Left ventricle myocardium inferior (tissue), 1 donor: Measurements from ENCODE around the gene CEBPA. TPM values are rescaled to one million over a fixed set of nuclear protein-coding genes. Genes with fewer than 3 reads are reported as not detected.
"Not testable (repeated sequence)": the region's sequence is repeated elsewhere in the genome, so short reads cannot be mapped to it uniquely, and the experiment has no call there.

ENCODE experiments used
- DNase-seq: peaks from one replicate; pipeline ENCODE4 v3.0.0-alpha.2; 2020
- H3K27ac ChIP-seq: fragments of 200-600 bp; replicated peaks from 2 replicates; pipeline ENCODE4 v1.8.0; 2021
- H3K27me3 ChIP-seq: fragments of 200-600 bp; 2 replicates; pipeline ENCODE4 v1.8.0; 2021; ENCODE audit warnings: low read depth
- H3K36me3 ChIP-seq: fragments of 200-600 bp; 2 replicates; pipeline ENCODE4 v1.8.0; 2021
- H3K4me1 ChIP-seq: fragments of 200-600 bp; 2 replicates; pipeline ENCODE4 v1.8.0; 2021
- H3K4me3 ChIP-seq: fragments of 200-600 bp; 2 replicates; pipeline ENCODE4 v1.8.0; 2021; ENCODE audit warnings: mild to moderate bottlenecking, moderate library complexity
- H3K9me3 ChIP-seq: fragments of 200-600 bp; replicated peaks from 2 replicates; pipeline ENCODE4 v1.8.0; 2021
- intact Hi-C: fragments of 100-400 bp; cut with micrococcal nuclease; formaldehyde crosslinking; loops from one replicate; pipeline ENCODE4 v1.11.0; 2022
- total RNA-seq: library from RNA; stranded (reverse); fragmentation: NEBNext Ultra II Directional; extraction: Animal tissue kit (Norgen Biotek cat#: 25700); gene quantifications from one replicate; pipeline ENCODE4 v1.2.1, GENCODE V29; 2021
- TF ChIP-seq, protein P1 (sequence below): fragments of 200-600 bp; IDR thresholded peaks from 2 replicates; pipeline ENCODE4 v1.8.0; 2021; ENCODE audit warnings: antibody characterized with exemption, mild to moderate bottlenecking, borderline replicate concordance
- donor health status: DM: no; HTN: yes; CAD: no; lungs with severe emphysema.

Gene CEBPA
- total RNA-seq, 1 donor from 2014 or later, result 1.7 TPM

DNA sequence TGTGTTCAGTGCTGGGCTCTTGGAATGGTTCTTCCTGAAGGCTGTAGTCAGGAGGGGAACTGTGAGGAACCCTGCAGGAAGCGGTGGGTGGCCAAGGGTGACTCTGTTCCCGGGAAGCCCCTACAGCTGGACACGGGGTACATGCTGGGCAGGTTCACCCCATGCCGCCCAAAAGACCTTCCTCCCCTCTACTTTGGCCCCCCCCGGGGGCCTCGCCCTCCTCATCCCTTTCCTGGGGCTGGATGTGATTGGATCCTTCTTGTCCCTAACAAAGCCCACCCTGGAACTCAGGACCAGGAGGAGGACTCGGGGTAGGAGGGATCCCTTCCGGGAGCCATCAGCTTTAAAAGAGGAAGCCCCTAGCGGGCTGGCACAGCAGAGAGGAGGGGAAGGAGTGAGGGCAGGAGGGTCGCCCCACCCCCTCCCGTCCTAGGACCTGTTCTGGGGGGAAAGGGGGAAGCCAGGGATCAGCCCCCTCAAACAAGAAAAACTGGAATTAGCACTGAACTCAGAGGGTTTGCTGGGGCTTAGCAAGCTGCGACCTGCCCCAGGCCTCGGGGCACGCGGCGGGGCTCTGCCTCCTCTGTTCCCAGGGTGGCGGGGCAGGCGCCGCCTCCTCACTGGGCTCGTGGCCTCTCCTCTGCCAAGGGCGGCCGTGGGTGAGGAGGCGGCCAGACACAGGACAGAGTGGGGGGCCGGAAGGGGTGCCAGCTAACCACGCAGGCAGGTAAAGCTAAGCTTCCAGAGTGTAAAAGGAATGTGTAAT is 4.0 kb downstream of the CEBPA start:
- no peak for DNase-seq
- Histone ChIP-seq H3K27ac (no peak overlapping the region), H3K4me3 (no peak overlapping the region), H3K4me1 (peaks cover 25% of the 10 kb centered on the region), H3K9me3 (no peaks in the 10 kb centered on the region), H3K36me3 (no peaks in the 10 kb centered on the region), H3K27me3 (peaks cover 92% of the 10 kb centered on the region)
- TF ChIP-seq, protein P1, sequence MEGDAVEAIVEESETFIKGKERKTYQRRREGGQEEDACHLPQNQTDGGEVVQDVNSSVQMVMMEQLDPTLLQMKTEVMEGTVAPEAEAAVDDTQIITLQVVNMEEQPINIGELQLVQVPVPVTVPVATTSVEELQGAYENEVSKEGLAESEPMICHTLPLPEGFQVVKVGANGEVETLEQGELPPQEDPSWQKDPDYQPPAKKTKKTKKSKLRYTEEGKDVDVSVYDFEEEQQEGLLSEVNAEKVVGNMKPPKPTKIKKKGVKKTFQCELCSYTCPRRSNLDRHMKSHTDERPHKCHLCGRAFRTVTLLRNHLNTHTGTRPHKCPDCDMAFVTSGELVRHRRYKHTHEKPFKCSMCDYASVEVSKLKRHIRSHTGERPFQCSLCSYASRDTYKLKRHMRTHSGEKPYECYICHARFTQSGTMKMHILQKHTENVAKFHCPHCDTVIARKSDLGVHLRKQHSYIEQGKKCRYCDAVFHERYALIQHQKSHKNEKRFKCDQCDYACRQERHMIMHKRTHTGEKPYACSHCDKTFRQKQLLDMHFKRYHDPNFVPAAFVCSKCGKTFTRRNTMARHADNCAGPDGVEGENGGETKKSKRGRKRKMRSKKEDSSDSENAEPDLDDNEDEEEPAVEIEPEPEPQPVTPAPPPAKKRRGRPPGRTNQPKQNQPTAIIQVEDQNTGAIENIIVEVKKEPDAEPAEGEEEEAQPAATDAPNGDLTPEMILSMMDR, result no peak
- intact Hi-C loops, result no loop called here

- Histone ChIP-seq H3K9me3 (no peaks in the 10 kb centered on the region), H3K36me3 (no peaks in the 10 kb centered on the region), H3K27me3 (peaks cover 93% of the 10 kb centered on the region), H3K27ac (no peak overlapping the region), H3K4me3 (no peak overlapping the region), H3K4me1 (peaks cover 18% of the 10 kb centered on the region)
- intact Hi-C loops, result no loop called here
- no peak for DNase-seq
- TF ChIP-seq, protein P1, result no peak
Measured at GRCh38 chr19:33297401-33298145, 4.8 kb downstream of the CEBPA start.

GRCh38 chr19:33296488-33296971 is 5.8 kb downstream of the CEBPA start:
- TF ChIP-seq, protein P1, result no peak
- H3K27ac ChIP-seq, result no peak overlapping the region
- intact Hi-C loops, result no loop called here
- H3K4me1 ChIP-seq, result peaks cover 13% of the 10 kb centered on the region
- no peaks in the 10 kb centered on the region for H3K9me3 ChIP-seq
- peaks cover 96% of the 10 kb centered on the region for H3K27me3 ChIP-seq
- DNase-seq, result no peak
- H3K4me3 ChIP-seq, result no peak overlapping the region
- no peaks in the 10 kb centered on the region for H3K36me3 ChIP-seq

- no peak for DNase-seq
- Histone ChIP-seq H3K4me3 (no peak overlapping the region), H3K9me3 (no peaks in the 10 kb centered on the region), H3K36me3 (no peaks in the 10 kb centered on the region), H3K4me1 (peaks cover 8% of the 10 kb centered on the region), H3K27me3 (peaks cover 96% of the 10 kb centered on the region), H3K27ac (no peak overlapping the region)
- TF ChIP-seq, protein P1, result no peak
- intact Hi-C loops, result no loop called here
Measured at GRCh38 chr19:33295621-33296487, 6.5 kb downstream of the CEBPA start.

- H3K4me3 ChIP-seq, H3K36me3 ChIP-seq, intact Hi-C loops, H3K27ac ChIP-seq, H3K9me3 ChIP-seq, H3K4me1 ChIP-seq: not testable (repeated sequence)
- peak; percentile 6 for DNase-seq
- H3K27me3 ChIP-seq, result peaks cover 96% of the 10 kb centered on the region
Measured at GRCh38 chr19:33295046-33295445, 7.3 kb downstream of the CEBPA start.
